Measurements from ENCODE around the gene BMAL1. TPM values are rescaled to one million over a fixed set of nuclear protein-coding genes. Genes with fewer than 3 reads are reported as not detected.

BMAL1 gene
- total RNA-seq, 4 donors from 2014 or later: 15.8 to 125 (median 24.4) TPM

- H3K4me3 ChIP-seq: no peak overlapping the region
- DNase-seq: no peak
- intact Hi-C loops (cut with DNase I; ENCODE audit: low total_unique reads): no loop called here
- no peaks in the 10 kb centered on the region for H3K9me3 ChIP-seq
- H3K4me1 ChIP-seq: no peaks in the 10 kb centered on the region
- H3K36me3 ChIP-seq: no peaks in the 10 kb centered on the region
- H3K27ac ChIP-seq: no peak overlapping the region
- TF ChIP-seq POLR2A (IDR thresholded peaks at IDR 0.05): no peak
- no peak for TF ChIP-seq CTCF (IDR thresholded peaks at IDR 0.05)
- H3K27me3 ChIP-seq: no peaks in the 10 kb centered on the region
These were observed 12.8 kb downstream of the BMAL1 start for GRCh38 chr11:13290221-13290980.

- H3K9me3 ChIP-seq: no peaks in the 10 kb centered on the region
- H3K4me3 ChIP-seq: no peak overlapping the region
- no peaks in the 10 kb centered on the region for H3K36me3 ChIP-seq
- no peak for DNase-seq
- TF ChIP-seq POLR2A (IDR thresholded peaks at IDR 0.05) (no peak), CTCF (IDR thresholded peaks at IDR 0.05) (no peak)
- intact Hi-C loops (cut with DNase I; ENCODE audit: low total_unique reads): no loop called here
- no peaks in the 10 kb centered on the region for H3K4me1 ChIP-seq
- H3K27ac ChIP-seq: no peak overlapping the region
- no peaks in the 10 kb centered on the region for H3K27me3 ChIP-seq
These were observed 13.8 kb downstream of the BMAL1 start for GRCh38 chr11:13291361-13291760.

GRCh38 chr11:13291800-13292199 is 14.2 kb downstream of the BMAL1 start:
- Histone ChIP-seq H3K36me3 (no peaks in the 10 kb centered on the region), H3K4me3 (no peak overlapping the region), H3K4me1 (no peaks in the 10 kb centered on the region), H3K27me3 (no peaks in the 10 kb centered on the region), H3K27ac (no peak overlapping the region), H3K9me3 (no peaks in the 10 kb centered on the region)
- intact Hi-C loops (cut with DNase I; ENCODE audit: low total_unique reads): no loop called here
- TF ChIP-seq CTCF (IDR thresholded peaks at IDR 0.05) (no peak), POLR2A (IDR thresholded peaks at IDR 0.05) (no peak)
- DNase-seq: no peak

- intact Hi-C loops (cut with DNase I; ENCODE audit: low total_unique reads): no loop called here
- H3K9me3 ChIP-seq: no peaks in the 10 kb centered on the region
- no peaks in the 10 kb centered on the region for H3K36me3 ChIP-seq
- no peak for TF ChIP-seq POLR2A (IDR thresholded peaks at IDR 0.05)
- H3K4me1 ChIP-seq: no peaks in the 10 kb centered on the region
- no peaks in the 10 kb centered on the region for H3K27me3 ChIP-seq
- no peak overlapping the region for H3K4me3 ChIP-seq
- no peak overlapping the region for H3K27ac ChIP-seq
- DNase-seq: no peak
These were observed 15.4 kb downstream of the BMAL1 start for GRCh38 chr11:13292970-13293369.

- TF ChIP-seq CTCF (IDR thresholded peaks at IDR 0.05): no peak
- no peak for TF ChIP-seq POLR2A (IDR thresholded peaks at IDR 0.05)
- no peaks in the 10 kb centered on the region for H3K36me3 ChIP-seq
- H3K4me1 ChIP-seq: no peaks in the 10 kb centered on the region
- no peaks in the 10 kb centered on the region for H3K27me3 ChIP-seq
- intact Hi-C loops (cut with DNase I; ENCODE audit: low total_unique reads): no loop called here
- H3K27ac ChIP-seq: no peak overlapping the region
- H3K4me3 ChIP-seq: no peak overlapping the region
- H3K9me3 ChIP-seq: no peaks in the 10 kb centered on the region
- DNase-seq: no peak
These were observed 16.6 kb downstream of the BMAL1 start for GRCh38 chr11:13294178-13294577.

All from uterus (tissue), 4 donors.